ENCODE data around the gene PAQR9. TPM values are rescaled to one million over a fixed set of nuclear protein-coding genes. Genes with fewer than 3 reads are reported as not detected.

PAQR9 gene
- total RNA-seq, 4 donors from 2014 or later, result 0.20 to 1.0 (median 0.27) TPM; not detected in 1

DNA sequence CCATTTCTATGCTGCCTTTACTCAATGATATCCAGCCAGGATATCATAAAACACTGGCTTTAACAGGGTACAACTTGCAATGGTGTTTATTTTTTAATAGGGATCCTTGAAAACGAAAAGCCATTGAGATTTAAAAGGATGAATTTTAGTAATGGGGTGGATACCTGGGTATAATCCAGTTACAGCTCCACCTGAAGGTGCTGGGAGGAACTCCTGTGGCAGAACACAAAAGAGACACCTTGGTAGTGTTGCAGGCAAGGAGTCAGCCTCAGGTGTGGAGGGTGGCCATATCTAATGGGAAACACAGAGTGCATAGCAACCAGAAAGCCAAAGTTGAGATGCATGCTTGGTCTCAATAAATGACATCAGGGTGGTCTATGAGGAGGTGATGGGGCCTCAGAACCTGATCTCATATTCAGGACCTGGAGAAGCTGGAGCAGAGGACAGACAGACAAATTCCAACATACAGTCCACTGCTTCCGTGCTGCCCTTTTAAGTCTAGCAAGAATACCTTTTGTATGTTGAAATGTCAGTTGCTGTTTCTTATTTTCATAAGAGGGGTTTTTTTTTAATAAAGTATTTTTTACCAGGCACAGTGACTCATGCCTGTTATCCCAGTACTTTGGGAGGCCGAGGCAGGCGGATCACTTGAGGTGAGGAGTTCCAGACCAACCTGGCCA is 12.0 kb upstream of the PAQR9 start:
- no peak overlapping the region for H3K27ac ChIP-seq
- intact Hi-C loops (cut with DNase I; ENCODE audit: low total_unique reads), result no loop called here
- H3K9me3 ChIP-seq, result no peaks in the 10 kb centered on the region
- no peaks in the 10 kb centered on the region for H3K27me3 ChIP-seq
- in situ Hi-C loops (cut with MboI; ENCODE audit: low sequenced_read_pairs in 4 of 4), result loop anchor here in 1 of 4 donors (25.0 kb wide), 1 partner anchor 388 kb away; the partner anchor contains the start of genes ATR and PLS1
- TF ChIP-seq POLR2A (IDR thresholded peaks at IDR 0.05) (no peak), CTCF (IDR thresholded peaks at IDR 0.05 in 4 of 5, conservative IDR thresholded peaks at IDR 0.05 in 1 of 5) (no peak)
- H3K36me3 ChIP-seq, result no peaks in the 10 kb centered on the region
- H3K4me3 ChIP-seq, result no peak overlapping the region
- no peak for DNase-seq
- peaks cover 11 to 22% of the 10 kb centered on the region in 2 donors for H3K4me1 ChIP-seq
- no peak for ATAC-seq

DNA sequence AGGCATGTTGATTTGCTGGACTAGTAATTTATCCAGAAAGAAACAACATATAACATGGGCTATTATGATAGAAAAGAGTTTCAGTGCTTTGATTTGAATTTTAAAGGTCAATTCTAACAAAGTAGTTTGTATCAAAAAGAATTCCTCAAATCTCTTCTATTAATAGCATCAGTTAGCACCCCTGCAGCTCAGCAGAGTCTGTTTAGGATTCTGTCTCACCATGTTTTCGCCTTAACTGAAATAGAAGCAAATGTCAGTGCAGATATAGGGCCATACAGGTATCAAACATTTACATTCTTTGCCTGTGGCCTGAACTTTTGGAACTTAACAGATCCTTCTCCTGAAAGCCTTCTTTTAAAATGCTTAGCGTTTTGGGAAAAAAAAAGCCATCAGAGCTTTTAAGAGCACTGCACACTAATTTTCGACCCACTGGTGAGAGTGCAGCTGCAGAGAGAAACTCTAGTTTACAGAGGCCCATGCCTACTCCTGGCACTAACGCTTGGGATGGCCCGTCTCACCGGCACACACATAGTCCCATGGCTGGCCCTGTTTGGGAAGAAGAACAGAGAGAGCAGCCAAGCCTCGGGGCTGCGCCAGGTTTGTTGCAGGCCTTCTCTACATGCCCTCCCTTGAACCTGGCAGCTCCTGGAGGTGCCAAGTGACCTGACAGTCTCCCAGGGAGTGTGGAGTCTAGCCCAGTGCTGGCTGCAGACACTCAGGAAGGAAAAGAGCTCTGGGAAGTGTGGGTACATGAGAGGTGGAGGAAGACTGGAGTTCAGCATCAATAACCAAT is 9.9 kb upstream of the PAQR9 start:
- Histone ChIP-seq H3K9me3 (no peaks in the 10 kb centered on the region), H3K36me3 (no peaks in the 10 kb centered on the region), H3K27ac (peak overlapping the region; percentile 30 to 75 (median 54)), H3K27me3 (no peaks in the 10 kb centered on the region), H3K4me3 (no peak overlapping the region), H3K4me1 (peaks cover 11 to 22% of the 10 kb centered on the region in 2 donors)
- TF ChIP-seq POLR2A (IDR thresholded peaks at IDR 0.05) (no peak), CTCF (IDR thresholded peaks at IDR 0.05 in 4 of 5, conservative IDR thresholded peaks at IDR 0.05 in 1 of 5) (no peak)
- in situ Hi-C loops (cut with MboI; ENCODE audit: low sequenced_read_pairs in 4 of 4) (no loop called here), intact Hi-C loops (cut with DNase I; ENCODE audit: low total_unique reads) (loop anchor here (2.0 kb wide), 1 partner anchor 13 kb away; no protein-coding TSS in a partner anchor)
- ATAC-seq (peak; percentile 94 to 95), DNase-seq (peak; percentile 85 to 94)

DNA sequence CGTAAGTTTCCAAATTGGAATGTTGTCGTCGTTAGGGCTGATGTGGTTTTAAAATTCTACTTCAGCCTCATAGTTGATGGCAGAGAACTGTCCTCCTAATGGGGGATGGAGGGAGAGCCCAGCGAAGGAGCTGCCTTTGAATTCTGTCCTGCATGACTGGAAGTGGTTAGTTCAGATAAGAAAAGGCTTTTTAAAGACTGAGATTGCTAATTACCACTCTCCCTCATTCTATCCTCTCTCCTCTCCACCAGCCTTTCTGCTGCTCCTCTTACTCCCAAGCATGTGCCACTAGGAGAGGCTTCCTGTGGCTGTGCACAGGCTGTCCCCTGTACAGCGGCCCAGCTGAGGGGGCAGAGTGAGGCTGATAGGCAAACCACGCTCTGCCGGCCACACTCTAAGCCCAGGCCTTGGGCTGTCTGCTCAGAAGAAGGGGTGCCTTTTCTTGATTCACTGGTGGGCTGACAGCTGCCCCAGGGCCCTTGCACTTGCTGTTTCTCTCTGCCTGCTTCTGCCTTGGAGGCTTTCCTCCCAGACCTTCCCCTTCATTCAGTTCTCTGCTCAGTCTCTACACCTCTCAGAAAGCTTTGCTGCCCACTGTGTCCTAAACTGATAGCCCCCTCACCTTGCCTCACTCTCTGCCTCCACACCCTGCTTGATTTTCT is 8.7 kb upstream of the PAQR9 start:
- intact Hi-C loops (cut with DNase I; ENCODE audit: low total_unique reads), result loop anchor here (2.0 kb wide), 1 partner anchor 15 kb away; no protein-coding TSS in a partner anchor
- in situ Hi-C loops (cut with MboI; ENCODE audit: low sequenced_read_pairs in 4 of 4), result no loop called here
- TF ChIP-seq CTCF (IDR thresholded peaks at IDR 0.05 in 4 of 5, conservative IDR thresholded peaks at IDR 0.05 in 1 of 5) (no peak), POLR2A (IDR thresholded peaks at IDR 0.05) (no peak)
- Histone ChIP-seq H3K4me3 (no peak overlapping the region), H3K9me3 (no peaks in the 10 kb centered on the region), H3K27me3 (no peaks in the 10 kb centered on the region), H3K4me1 (peaks cover 11 to 22% of the 10 kb centered on the region in 2 donors), H3K27ac (peak overlapping the region in 2 of 4 donors; percentile 70 to 75), H3K36me3 (no peaks in the 10 kb centered on the region)
- ATAC-seq, result no peak
- no peak for DNase-seq

GRCh38 chr3:142971431-142971830 is 8.0 kb upstream of the PAQR9 start:
- H3K4me1 ChIP-seq, result peaks cover 7 to 14% of the 10 kb centered on the region in 2 donors
- ATAC-seq, result no peak
- no peaks in the 10 kb centered on the region for H3K9me3 ChIP-seq
- no peaks in the 10 kb centered on the region for H3K27me3 ChIP-seq
- H3K36me3 ChIP-seq, result no peaks in the 10 kb centered on the region
- in situ Hi-C loops (cut with MboI; ENCODE audit: low sequenced_read_pairs in 4 of 4) (no loop called here), intact Hi-C loops (cut with DNase I; ENCODE audit: low total_unique reads) (no loop called here)
- H3K4me3 ChIP-seq, result no peak overlapping the region
- H3K27ac ChIP-seq, result no peak overlapping the region
- no peak for DNase-seq
- no peak for TF ChIP-seq CTCF (IDR thresholded peaks at IDR 0.05 in 4 of 5, conservative IDR thresholded peaks at IDR 0.05 in 1 of 5)
- TF ChIP-seq POLR2A (IDR thresholded peaks at IDR 0.05), result no peak
